Adrenal gland (tissue), 5 donors: Measurements from ENCODE around the gene GRHPR.

Source experiments
- CTCF ChIP-seq, 6 experiments: fragments of 450-650 bp in 4 of 6; fragments of 200-600 bp in 2 of 6; sonication (generic) in 1 of 6; IDR thresholded peaks; 1 replicate in 5 of 6; 2 replicates in 1 of 6; pipeline versions ENCODE4 v1.5.1 to v1.8.0; 2016 to 2021; ENCODE audit warnings: antibody characterized with exemption in 6 of 6, mild to moderate bottlenecking in 2 of 6, moderate library complexity in 1 of 6
- POLR2A ChIP-seq, 2 donors: fragments of 450-650 bp; IDR thresholded peaks; one replicate each; pipeline ENCODE4 v1.6.1; 2017; ENCODE audit warnings: antibody characterized with exemption in 2 of 2, mild to moderate bottlenecking in 2 of 2, moderate library complexity in 1 of 2
- donor health status: DM: no; HTN: no; CAD: no.

GRCh38 chr9:37428345-37428744 lies 5.8 kb downstream of the GRHPR start:
- TF ChIP-seq CTCF (IDR thresholded peaks at IDR 0.05) (no peak), POLR2A (IDR thresholded peaks at IDR 0.05) (no peak)
